ENCODE data around the gene RPP25L.

RPP25L gene

DNA sequence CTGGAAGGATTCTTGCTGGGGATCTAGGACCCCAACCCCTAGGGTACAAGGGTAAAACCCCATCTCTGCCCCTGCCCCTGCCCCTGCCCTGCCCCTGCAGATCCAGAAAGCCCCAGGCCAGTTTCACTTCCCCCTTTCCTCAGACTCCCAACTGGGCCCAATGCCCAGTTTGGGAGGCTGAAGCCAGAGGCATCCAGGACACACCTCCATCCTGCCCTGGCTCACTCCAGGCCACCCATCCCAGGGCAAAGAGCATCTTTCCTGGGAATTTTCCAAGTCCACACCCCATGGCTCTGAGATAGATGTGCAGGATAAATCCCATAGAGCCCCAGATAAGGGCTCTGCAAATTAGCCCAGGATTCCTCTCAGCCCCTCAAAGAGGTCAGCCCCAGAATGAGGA is 39.8 kb downstream of the RPP25L start:
- no peak overlapping the region for H3K4me3 ChIP-seq (ENCODE audit: low read length)
- no peak for DNase-seq (ENCODE audit: low read depth)
- TF ChIP-seq CTCF (IDR thresholded peaks at IDR 0.05; ENCODE audit: insufficient read depth, low read depth, low read length, missing control alignments), result no peak

DNA sequence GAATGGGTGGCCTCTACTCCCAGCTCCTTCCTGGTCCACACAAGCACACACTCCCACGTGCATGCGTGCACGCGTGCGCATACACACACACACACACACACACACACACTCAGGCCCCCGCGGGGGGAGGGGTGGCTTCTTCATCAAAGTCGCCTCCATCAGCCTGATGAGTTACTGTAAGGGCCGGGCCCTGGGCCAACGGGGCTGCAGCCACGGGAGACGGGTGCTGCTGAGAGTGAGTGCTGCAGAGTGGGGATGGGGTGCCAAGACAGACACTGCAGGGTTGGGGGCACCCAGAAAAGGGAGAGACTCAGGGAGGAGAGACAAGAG is 40.5 kb downstream of the RPP25L start:
- no peak overlapping the region for H3K4me3 ChIP-seq (ENCODE audit: low read length)
- no peak for TF ChIP-seq CTCF (IDR thresholded peaks at IDR 0.05; ENCODE audit: insufficient read depth, low read depth, low read length, missing control alignments)
- DNase-seq (ENCODE audit: low read depth), result no peak

GRCh38 chr9:34570809-34571480 is 41.0 kb downstream of the RPP25L start:
- H3K4me3 ChIP-seq (ENCODE audit: low read length), result no peak overlapping the region
- no peak for TF ChIP-seq CTCF (IDR thresholded peaks at IDR 0.05; ENCODE audit: insufficient read depth, low read depth, low read length, missing control alignments)
- DNase-seq (ENCODE audit: low read depth), result no peak

GRCh38 chr9:34570376-34570775 is 41.5 kb downstream of the RPP25L start:
- no peak for DNase-seq (ENCODE audit: low read depth)
- TF ChIP-seq CTCF (IDR thresholded peaks at IDR 0.05; ENCODE audit: insufficient read depth, low read depth, low read length, missing control alignments), result no peak
- H3K4me3 ChIP-seq (ENCODE audit: low read length), result no peak overlapping the region

DNA sequence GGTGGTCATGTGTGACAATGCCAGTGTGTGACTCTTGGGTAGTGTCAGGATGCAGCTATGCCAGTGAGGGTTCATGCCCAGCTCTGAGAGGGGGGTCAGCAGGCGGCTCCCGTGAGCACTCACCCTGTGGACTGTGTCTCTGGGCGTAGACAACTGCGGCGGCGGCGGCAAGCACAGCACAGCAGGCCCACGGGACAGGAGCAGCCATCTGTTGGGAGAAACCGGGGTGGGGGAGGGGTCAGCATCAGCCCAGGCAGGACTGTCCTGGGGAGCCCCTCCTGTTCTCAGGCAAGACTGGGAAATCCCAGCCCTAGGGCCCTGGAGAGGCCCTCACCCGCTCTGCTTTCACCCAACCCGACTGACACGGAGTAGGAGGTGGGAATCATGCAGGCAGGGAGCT is 43.1 kb downstream of the RPP25L start:
- H3K4me3 ChIP-seq (ENCODE audit: low read length), result no peak overlapping the region
- no peak for DNase-seq (ENCODE audit: low read depth)
- TF ChIP-seq CTCF (IDR thresholded peaks at IDR 0.05; ENCODE audit: insufficient read depth, low read depth, low read length, missing control alignments), result no peak

DNA sequence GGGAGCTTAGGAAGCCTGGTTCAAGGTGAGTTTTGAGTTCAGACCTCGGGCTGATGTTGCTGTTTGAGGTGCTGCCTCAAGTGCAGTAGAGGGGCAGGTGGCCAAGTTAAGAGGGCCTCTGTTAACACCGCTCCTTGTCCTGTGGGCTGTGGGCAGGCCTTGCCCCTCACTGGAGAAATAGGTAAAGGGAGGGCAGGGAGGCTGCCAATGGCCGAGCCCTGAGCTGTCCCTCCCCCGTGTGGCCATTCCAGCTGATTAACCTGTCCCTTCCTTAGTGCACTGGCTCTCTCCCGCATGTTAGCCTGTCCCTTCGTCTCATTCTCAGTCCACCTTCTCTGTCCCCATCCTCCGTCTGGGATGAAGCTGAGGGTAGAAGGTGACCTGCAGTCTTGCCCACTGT is 43.8 kb downstream of the RPP25L start:
- DNase-seq (ENCODE audit: low read depth), result no peak
- TF ChIP-seq CTCF (IDR thresholded peaks at IDR 0.05; ENCODE audit: insufficient read depth, low read depth, low read length, missing control alignments), result no peak
- H3K4me3 ChIP-seq (ENCODE audit: low read length), result no peak overlapping the region

- no peak for DNase-seq (ENCODE audit: low read depth)
- TF ChIP-seq CTCF (IDR thresholded peaks at IDR 0.05; ENCODE audit: insufficient read depth, low read depth, low read length, missing control alignments), result no peak
- no peak overlapping the region for H3K4me3 ChIP-seq (ENCODE audit: low read length)
These were observed 44.9 kb downstream of the RPP25L start for GRCh38 chr9:34566972-34567371.
